ENCODE measurements around the gene KBTBD13.

DNA sequence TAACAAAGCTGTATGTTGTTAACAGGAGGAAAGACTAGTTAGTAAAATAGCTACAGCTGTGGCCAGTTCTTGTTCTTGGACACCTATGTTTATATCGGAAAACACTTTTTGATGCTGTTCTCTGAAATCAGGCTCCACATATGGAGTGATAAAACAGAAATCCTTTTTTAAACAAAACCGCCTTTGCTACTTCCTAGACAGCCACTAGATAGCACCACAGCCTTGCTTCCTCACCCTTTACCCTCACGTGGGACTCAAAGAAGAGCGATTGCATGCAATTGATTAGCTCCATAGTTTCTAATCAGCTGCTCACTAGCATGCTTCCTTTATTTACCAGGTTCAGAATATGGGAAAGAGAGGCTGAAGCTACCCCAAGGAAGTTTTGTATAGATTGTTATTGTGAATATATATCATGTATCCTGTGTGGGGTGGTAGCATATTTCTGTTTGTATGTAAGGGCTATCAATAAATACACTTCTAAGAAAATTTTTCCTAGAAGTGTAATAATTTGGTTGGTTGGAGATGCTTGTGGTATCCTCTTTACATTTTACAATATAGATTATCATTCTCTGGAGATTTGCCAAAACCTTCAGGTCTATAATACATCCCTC is 42.8 kb upstream of the KBTBD13 start:
- no peak for TF ChIP-seq EP300 (IDR thresholded peaks at IDR 0.05)
- TF ChIP-seq, protein P1, sequence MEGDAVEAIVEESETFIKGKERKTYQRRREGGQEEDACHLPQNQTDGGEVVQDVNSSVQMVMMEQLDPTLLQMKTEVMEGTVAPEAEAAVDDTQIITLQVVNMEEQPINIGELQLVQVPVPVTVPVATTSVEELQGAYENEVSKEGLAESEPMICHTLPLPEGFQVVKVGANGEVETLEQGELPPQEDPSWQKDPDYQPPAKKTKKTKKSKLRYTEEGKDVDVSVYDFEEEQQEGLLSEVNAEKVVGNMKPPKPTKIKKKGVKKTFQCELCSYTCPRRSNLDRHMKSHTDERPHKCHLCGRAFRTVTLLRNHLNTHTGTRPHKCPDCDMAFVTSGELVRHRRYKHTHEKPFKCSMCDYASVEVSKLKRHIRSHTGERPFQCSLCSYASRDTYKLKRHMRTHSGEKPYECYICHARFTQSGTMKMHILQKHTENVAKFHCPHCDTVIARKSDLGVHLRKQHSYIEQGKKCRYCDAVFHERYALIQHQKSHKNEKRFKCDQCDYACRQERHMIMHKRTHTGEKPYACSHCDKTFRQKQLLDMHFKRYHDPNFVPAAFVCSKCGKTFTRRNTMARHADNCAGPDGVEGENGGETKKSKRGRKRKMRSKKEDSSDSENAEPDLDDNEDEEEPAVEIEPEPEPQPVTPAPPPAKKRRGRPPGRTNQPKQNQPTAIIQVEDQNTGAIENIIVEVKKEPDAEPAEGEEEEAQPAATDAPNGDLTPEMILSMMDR (IDR thresholded peaks at IDR 0.05), result peak; percentile 32 to 64 (median 52)
